GM15510 (cell line): ENCODE results near the gene SRSF6.

ENCODE experiments used
- POLR2A ChIP-seq: IDR thresholded peaks from 3 replicates; pipeline ENCODE4 v1.6.1; 2011; ENCODE audit warnings: borderline replicate concordance; ENCODE audit not compliant: insufficient read length; ENCODE audit errors: extremely low read depth

The SRSF6 gene

GRCh38 chr20:43457640-43458421, at the start of gene SRSF6:
Gene SRSF6 (plus strand): TSS chr20:43457896. CDS start chr20:43458034, 138 bp downstream.
- TF ChIP-seq POLR2A, result peak; percentile 99

- no peak for TF ChIP-seq POLR2A
These were observed 48.7 kb upstream of the SRSF6 start for GRCh38 chr20:43408848-43409576.

GRCh38 chr20:43409577-43409913, 48.2 kb upstream of the SRSF6 start:
- TF ChIP-seq POLR2A, result no peak

- TF ChIP-seq POLR2A, result no peak
These were observed 41.9 kb upstream of the SRSF6 start for GRCh38 chr20:43415661-43416430.

GRCh38 chr20:43416591-43417228, 41.0 kb upstream of the SRSF6 start:
- TF ChIP-seq POLR2A, result no peak

- no peak for TF ChIP-seq POLR2A
These were observed 37.5 kb upstream of the SRSF6 start for GRCh38 chr20:43420192-43420591.

- TF ChIP-seq POLR2A, result no peak
These were observed 31.5 kb upstream of the SRSF6 start for GRCh38 chr20:43426172-43426571.

- no peak for TF ChIP-seq POLR2A
These were observed 27.2 kb upstream of the SRSF6 start for GRCh38 chr20:43430265-43431133.

- TF ChIP-seq POLR2A, result no peak
These were observed 26.6 kb upstream of the SRSF6 start for GRCh38 chr20:43431134-43431519.

GRCh38 chr20:43432498-43432897, 25.2 kb upstream of the SRSF6 start:
- no peak for TF ChIP-seq POLR2A

- TF ChIP-seq POLR2A, result no peak
These were observed 24.3 kb upstream of the SRSF6 start for GRCh38 chr20:43433250-43433854.

- TF ChIP-seq POLR2A, result no peak
These were observed 23.1 kb upstream of the SRSF6 start for GRCh38 chr20:43434565-43434964.

- TF ChIP-seq POLR2A, result no peak
These were observed 18.9 kb upstream of the SRSF6 start for GRCh38 chr20:43438578-43439316.
